ENCODE results near the gene CD177. TPM values are rescaled to one million over a fixed set of nuclear protein-coding genes. Genes with fewer than 3 reads are reported as not detected.

CD177 gene
- total and polyA plus RNA-seq, 2 donors (not counting 3 experiments of a cell fraction or from before 2014, with no cell fraction given) = 0.18 TPM; not detected in 1

- no peak overlapping the region for H3K9ac ChIP-seq (replicated peaks; ENCODE audit: extremely low read depth, insufficient read depth, low read length)
- intact Hi-C loops (cut with micrococcal nuclease) (no loop called here), dilution Hi-C loops (cut with MboI; ENCODE audit: extremely low pct_ligation_motif_present, low sequenced_read_pairs) (no loop called here)
- H4K20me1 ChIP-seq (replicated peaks; ENCODE audit: control insufficient read depth, extremely low read depth, insufficient read depth, low read length) = no peaks in the 10 kb centered on the region
- H3K9me3 ChIP-seq (replicated peaks; ENCODE audit: control insufficient read depth, insufficient read depth, low read length) = no peaks in the 10 kb centered on the region
- no peaks in the 10 kb centered on the region for H3K79me2 ChIP-seq (ENCODE audit: control insufficient read depth, insufficient read depth, low read length)
- FAIRE-seq (no peak), DNase-seq (ENCODE audit: low read depth, low spot score) (no peak)
- no peaks in the 10 kb centered on the region for H3K9me1 ChIP-seq (replicated peaks; ENCODE audit: control insufficient read depth, extremely low read depth, insufficient read depth, low read length)
- CTCF ChIA-PET = no interaction called here
- POLR2A ChIA-PET = no interaction called here
- H3K4me3 ChIP-seq (replicated peaks in 1 of 3; ENCODE audit: insufficient read depth in 1 of 3, low read depth in 1 of 3, low read length in 3 of 3) = no peak overlapping the region
- H3K27me3 ChIP-seq (ENCODE audit: control insufficient read depth in 2 of 2, insufficient read depth in 2 of 2, low read length in 2 of 2) = no peaks in the 10 kb centered on the region
- no peak overlapping the region for H2AFZ ChIP-seq (ENCODE audit: low read depth, low read length)
- no peak overlapping the region for H3K4me2 ChIP-seq (ENCODE audit: insufficient read depth, low read length)
- TF ChIP-seq POLR2A (IDR thresholded peaks at IDR 0.05; ENCODE audit: low read depth, low read length) = no peak
- no peak for TF ChIP-seq CTCF (IDR thresholded peaks at IDR 0.05; ENCODE audit: extremely low read depth in 1 of 2, insufficient read depth in 1 of 2, low read depth in 1 of 2, low read length in 2 of 2)
- TF ChIP-seq EZH2 (IDR thresholded peaks at IDR 0.05; ENCODE audit: borderline replicate concordance, low read depth, low read length, severe bottlenecking) = no peak
- no peak for TF ChIP-seq MYC (IDR thresholded peaks at IDR 0.05; ENCODE audit: low read depth, low read length)
- no peak for TF ChIP-seq POLR2AphosphoS5 (IDR thresholded peaks at IDR 0.05; ENCODE audit: insufficient read depth, low read depth, low read length)
- TF ChIP-seq MAX (IDR thresholded peaks at IDR 0.05; ENCODE audit: insufficient read depth, insufficient read length) = no peak
- no peak for TF ChIP-seq GATA2 (IDR thresholded peaks at IDR 0.05; ENCODE audit: insufficient read depth, insufficient read length, low read depth, low read length)
- TF ChIP-seq JUN (IDR thresholded peaks at IDR 0.05; ENCODE audit: borderline replicate concordance, insufficient read depth, insufficient read length, low read depth) = no peak
- TF ChIP-seq FOS (IDR thresholded peaks at IDR 0.05; ENCODE audit: borderline replicate concordance, insufficient read depth, low read length) = no peak
- H3K4me1 ChIP-seq (ENCODE audit: control insufficient read depth, extremely low read depth, insufficient read depth, low read length) = no peaks in the 10 kb centered on the region
- H3K27ac ChIP-seq (ENCODE audit: insufficient read depth, low read depth, low read length) = no peak overlapping the region
- BruUV-seq (replicated peaks) = no TSS peak
- H3K36me3 ChIP-seq (ENCODE audit: control insufficient read depth in 2 of 2, extremely low read depth in 1 of 2, insufficient read depth in 2 of 2, low read length in 2 of 2) = no peaks in the 10 kb centered on the region
Observed at GRCh38 chr19:43311256-43311655, 42.2 kb upstream of the CD177 start.
